ENCODE data around the gene BORCS6.
A peak's percentile ranks its signal among the peaks of the same experiment; 100 is the strongest.

BORCS6 gene

DNA sequence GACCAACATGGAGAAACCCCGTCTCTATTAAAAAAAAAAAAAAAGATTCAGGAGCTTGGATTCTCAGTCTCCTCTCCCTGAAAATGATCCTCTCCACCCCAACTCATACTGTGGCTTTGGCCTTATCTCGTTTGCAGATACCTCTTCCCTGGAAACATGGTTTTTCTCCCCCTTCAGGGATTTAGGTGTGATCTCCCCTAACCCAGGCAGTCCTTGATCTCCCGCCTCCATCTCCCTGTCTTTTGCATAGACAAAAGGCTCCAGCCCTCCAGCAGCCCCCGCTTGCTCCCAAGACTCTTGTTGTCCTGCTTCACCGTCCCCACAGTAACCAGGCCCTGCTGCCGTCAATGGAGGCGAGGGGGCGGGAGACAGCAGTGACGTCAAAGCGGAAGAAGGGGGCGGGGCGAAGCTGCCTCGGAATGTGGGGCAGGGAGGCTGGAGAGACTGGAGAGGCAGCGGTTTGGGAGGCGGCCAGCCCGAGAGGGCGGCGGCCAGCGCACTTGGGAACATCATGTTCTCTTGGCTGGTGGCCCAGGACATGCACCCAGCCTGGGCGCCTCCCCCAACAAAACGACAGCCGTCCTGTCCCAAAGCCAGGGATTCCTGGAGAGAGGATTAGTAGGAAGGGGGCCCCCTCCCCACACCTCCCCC lies 35.9 kb downstream of the BORCS6 start:
- no peak for DNase-seq

DNA sequence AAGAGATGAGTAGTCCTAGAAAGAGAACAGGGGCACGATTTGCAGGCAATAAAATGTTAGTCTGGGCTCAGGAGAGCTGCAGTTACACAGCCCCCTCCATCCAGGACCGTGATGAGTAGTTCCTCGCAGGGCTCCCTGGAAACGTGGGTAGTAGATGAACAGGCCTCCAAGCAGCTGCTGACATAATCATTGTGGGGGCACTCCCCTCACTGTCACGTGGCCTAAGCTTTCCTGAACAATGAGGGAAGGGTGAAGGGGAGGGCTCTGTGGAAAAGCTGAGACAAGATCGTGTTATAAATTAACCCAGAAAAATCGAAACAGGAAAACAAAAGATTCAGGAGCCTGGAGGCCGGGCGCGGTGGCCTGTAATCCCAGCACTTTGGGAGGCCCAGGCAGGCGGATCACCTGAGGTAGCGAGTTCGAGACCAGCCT lies 36.4 kb downstream of the BORCS6 start:
- DNase-seq, result no peak

DNA sequence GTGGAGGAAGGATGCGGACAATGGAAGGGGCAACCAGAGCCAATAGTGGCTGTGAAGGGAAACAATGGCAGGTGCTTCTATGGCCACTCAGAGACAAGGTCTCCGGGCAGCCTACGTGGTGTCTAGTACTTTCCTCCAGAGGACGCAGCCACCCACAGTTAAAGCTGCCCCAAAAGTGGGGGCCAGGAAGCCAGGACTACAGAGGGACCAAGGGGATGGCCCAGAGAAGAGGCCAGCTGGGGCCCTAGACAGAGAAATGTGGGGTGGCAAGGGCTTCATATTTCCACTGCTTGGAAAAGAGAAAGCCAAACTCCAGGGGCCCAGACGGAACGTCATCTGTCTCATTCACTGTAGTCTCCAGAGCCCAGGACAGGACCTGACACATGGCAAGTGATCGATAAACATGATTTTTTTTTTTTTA lies 36.9 kb downstream of the BORCS6 start:
- DNase-seq, result no peak

DNA sequence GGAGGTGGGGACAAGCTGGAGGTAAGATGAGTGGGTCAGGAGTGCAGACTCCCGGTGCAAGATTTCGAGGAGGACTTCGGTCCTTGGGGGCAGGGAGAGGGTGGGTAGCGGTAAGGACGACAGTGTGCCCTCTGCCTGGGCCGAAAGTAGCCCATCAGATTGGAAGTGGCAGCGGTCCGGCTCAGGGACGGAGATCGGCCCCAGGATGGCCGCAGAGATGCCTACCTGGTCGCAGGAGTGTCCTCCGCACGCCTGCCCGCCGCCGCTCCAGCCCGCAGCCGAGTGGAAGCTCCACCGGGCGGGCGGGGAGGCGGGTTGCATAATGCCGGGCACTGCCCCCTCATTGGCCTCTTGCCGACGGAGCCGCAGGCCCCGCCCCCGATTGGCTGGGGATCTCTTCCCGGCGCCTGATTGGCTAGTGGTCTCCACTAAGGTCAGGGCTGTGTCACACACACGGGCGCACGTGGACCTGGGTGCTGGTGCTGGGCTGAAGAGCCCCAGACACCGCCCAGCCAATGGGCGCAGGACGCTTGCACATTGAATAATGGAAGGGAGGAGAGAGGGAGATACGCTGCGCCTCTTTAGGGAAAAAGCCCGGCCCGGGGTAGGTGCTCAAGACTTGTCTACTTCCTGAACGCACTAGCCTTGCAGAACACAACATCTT lies 37.7 kb downstream of the BORCS6 start, which contains the start of gene PER1:
Gene PER1 (minus strand): TSS at position 293 of the 664 bp plus-strand sequence. CDS start 1,698 bp downstream, outside the sequence.
- DNase-seq, result peak; percentile 18

DNA sequence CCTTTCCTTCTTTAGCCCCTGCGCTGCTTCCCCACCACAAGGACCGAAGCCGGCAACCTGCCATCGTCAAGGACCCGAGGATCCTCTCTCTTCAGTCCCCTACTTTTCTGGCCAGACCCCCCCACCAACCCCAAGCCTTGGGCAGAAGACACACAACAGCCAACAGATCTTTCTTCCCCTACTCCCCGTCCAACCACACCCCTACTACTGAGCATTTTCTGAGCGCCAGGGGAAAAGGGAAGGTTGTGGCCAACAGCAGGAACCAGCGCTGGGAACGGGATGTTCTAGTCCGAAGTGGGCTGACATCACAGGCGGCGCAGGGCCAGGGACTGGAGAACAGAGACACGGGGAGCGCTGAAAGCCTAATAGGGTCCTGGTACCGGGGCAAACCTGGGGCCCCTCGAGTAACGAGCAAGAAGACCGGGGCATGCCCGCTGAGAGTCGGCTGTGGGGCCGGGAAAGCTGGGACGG lies 38.3 kb downstream of the BORCS6 start:
- DNase-seq, result no peak

DNA sequence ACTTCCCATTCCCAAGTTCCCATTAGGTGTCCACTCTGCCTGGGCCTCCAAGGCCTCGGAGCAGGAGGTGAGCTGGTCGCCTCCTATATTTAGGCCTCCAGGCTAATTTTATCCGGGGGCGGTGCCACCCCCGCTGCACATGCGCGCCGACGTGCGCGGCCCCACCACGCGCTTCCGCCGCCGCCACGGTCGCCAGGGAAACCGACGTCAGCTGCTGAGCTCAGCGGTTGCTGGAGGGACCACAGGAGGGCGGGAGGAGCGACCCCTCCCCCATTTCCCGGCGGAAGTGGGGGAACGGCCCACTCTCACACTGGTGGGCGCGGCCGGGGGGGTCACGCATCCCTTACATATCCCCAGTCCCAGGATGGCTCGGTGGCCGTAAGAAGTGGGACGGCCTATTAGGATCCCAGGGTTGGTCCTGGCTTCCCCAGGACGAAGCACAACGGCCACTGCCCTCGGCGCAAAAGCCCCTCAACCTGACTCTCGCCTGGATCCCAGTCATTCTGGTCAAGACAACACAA lies 38.8 kb downstream of the BORCS6 start:
- peak; percentile 3 for DNase-seq

DNA sequence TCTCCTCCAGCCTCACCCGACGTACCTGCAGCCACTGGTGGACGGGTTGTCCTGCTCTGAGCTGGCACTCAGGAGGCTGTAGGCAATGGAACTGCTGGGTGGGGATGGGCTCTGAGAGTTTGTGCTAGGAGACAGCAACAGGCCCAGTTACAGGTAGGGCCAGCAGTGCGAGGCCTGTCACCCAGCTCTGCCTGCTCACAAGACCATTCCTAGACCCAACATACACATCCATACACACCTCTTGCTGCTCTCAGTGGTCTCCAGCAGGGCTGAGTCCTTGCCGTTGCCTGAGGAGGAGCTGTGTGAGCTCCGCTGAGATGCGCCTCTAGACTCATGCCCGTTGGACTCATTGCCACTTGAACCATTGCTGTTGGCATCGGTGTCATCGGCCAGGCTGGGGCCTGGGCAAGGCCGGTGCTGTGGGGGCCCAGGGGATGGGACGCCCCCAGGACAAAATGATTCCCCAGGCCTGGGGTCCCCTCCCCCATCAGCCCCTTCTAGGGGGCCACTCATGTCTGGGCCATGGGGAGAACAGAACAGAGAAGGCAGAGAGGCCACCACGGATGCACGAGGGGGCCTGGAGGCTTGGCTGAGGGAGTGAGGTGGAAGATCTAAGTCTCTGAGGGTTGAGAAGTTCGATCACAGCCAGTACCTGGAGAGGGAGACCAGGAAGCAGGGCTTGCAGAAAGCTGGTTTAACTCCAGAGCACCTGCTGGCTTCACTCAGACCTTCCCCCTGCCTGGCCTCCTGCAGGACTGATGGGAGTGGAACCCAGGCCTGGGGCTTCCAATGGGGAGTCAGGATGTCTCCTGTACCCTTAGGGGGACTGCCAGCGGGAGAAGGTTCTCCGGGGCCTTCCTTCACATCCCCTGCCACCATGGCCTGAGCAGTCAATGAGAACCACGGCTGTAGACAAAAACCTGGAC lies 39.5 kb downstream of the BORCS6 start:
- no peak for DNase-seq

DNA sequence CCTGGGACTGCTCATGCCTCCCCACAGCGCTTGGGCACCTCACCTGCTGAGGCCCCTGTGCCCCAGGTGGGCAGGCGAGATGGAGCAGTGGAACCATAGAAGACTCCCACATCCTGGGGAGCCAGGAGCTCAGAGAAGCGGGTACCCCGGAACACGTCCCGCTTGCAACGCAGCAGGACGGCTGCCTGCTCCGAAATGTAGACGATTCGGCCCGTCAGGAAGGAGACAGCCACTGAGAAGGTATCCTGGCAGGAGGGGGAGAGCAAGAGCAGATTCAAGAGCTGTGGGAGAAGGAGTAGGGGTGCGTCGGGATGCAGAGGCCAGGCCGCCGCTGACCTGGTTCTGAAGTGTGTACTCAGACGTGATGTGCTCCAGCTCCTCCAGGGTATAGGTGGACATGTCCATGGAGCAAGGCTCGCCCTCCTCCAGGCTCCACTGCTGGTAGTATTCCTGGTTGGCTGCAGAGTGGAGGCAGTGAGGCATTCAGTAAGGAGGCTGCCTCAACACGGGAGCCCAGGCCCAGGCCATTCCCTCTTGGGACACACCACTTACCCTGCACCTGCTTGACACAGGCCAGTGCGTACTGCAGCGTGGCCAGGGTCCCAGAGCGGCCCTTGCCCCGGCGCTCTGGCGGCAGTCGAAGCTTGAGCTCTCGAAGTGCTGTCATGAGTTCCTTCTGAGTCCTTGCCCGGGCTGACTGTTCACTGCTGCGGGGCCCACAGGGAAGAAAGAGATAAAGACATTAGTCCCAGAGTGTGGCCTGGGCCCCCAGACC lies 40.4 kb downstream of the BORCS6 start:
- no peak for DNase-seq

DNA sequence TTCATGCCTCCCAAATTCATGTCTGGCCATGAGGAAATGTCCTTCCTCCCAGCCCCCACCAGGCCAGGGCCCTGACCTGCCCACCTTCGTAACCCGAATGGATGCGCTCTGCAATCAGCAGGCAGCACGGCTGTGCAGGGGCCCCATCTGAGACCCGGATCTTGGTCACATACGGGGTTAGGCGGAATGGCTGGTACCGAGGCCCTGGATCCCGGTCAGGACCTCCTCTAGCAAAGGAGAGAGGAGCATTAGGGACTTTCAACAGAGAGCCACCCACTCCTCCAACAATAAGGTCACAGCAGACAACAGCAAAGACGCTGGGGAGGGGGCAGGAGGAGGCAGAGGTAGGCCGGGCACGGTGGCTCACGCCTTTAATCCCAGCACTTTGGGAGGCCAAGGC lies 41.4 kb downstream of the BORCS6 start:
- DNase-seq, result no peak

DNA sequence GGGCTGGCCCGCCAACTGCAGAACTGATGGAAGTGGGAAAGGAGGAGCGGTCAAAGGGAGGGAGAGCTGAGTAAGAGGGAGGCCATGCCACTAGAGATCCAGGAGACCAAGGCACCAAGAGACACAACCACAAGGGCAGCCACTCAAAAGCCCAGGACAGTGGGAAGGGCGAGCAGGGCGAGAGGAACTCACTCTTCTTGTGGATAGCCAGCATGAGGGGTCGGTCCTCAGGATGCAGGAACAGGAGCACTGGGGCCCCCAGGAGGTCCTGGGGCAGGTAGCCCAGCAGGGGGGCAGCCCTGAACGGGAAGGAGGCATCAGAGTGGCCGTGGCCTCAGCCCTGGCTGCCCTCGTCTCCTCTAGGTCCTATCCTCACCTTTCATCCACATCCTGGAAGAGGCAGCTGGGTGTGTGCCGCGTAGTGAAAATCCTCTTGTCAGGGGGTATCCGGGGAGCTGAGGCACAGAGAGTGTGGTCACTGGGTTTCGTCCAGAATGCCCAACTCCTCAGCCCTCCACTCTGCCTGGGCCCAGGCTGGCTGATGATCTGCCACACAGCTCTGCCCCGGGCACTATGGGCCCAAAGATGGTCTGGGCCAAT lies 42.1 kb downstream of the BORCS6 start:
- DNase-seq, result no peak

DNA sequence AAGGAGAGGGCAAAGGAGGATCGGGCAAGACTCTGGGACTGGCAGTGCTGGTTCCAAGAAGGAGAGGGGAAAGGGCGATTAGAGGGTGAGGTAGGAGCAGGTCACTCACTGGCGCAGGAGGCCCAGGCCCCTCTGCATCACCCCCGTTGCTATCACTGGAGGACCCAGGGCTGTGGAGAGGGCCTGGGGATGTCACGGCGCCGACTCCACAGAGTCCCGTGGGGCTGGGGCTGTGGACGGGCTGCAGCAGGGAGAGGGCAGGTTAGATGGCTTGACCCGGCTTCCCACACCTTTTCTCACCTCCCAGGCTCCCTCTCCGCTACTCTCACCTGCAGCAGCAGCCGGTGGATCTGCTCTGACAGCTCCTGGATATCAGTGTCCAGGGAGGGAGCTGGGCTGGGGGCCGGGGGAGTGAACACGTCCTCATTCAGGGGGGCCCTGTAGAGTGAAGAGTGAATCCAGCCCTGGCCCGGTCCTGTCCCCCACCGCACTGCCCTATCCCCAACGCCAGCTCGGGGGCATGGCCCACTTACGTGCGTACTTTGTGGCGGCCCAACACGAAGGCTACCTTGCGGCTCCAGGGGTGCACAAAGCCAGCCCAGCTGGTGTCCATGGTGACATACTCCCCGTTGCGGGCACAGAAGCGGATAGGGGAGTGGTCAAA lies 42.7 kb downstream of the BORCS6 start:
- no peak for DNase-seq

DNA sequence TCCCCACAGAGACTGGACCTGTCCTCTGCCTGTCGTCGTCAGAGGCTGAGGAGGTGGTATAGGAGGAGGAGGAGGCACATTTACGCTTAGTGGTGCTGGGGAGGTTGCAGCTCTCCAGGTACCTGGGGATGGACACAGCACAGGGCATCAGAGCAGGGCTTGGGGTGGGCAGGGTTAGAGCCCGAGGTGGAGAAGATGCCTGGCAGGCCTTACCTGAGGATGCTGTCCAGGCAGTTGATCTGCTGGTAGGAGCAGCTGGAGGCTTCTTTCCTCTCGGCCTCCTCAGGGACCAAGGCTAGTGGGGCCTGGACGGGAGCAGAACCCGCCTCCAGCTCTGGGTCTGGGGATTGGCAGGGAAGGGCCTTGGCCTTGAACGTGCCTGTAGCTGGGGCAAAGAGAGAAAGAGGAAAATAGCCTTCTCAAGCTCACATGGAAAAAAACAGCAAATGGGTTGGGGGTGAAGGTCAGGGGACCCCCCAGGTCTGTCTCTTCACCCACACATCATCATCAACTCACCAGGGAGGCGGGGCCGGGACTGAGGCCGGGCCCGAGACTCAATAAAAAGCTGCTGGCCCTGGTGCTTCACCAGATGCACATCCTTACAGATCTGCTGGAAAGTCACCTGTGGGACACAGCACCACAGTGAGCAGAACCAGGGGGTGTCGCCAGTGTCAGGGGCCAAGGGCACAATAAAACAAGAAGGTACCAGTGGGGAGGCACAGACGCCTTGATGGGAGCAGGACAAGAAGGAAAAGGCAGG lies 43.4 kb downstream of the BORCS6 start:
- no peak for DNase-seq

DNA sequence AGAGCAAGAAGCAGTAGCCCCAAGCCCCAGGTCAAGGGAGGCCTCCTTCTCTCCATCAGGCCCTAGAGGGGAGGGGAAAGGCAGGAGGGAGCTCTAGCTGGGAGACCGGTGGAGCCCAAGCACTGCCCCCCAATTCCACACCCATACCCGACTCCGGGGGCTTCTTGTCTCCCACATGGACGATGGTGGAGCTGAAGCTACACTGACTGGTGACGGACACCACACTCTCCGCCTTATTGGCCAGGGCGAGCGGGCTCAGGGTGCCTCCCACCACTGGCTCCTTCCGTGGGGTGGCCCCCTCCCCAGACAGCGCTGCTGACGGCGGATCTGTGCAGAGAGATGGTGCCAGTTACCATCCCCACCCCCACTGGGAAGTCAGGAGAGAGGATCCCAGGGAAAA lies 44.2 kb downstream of the BORCS6 start:
- DNase-seq, result no peak

DNA sequence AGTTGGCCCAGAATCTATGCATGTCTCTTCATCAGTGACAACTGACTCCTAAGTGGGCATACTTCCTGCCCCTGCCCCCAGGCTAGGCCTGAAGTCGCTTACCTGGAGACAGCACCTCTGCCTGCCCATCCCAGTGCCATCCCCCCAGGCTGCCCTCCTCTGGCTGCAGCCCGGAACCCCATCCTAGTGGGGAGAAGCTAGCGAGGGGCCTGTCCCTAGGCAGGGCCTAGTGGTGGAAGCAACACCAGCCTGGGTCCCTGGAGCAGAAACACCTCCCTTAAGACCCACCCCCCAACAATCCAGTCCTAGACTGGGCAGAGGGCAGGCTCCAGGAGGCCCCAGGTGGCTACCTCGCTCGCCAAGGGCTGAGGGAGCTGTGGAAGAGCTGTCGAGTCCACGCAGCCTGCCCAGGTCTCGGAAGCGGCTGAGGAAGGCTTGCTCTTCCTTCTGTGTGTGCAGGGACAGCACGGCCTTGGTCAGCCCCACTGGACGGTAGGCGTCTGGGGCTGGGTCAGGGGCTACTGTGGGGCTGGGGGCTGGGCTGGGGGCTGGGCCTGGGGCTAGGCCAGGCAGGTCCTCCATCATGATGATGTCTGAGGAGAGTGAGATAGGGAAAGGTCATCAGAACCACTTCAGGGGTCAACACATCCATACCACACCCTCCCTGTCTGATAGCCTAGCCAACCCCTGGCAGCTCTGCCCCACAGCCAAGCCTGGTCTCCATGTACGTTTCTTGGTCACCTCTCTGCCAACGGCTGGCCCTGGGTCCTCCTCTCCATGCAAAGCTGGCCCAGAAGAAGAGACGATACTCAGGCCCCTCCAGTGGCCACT lies 45.4 kb downstream of the BORCS6 start:
- no peak for DNase-seq

DNA sequence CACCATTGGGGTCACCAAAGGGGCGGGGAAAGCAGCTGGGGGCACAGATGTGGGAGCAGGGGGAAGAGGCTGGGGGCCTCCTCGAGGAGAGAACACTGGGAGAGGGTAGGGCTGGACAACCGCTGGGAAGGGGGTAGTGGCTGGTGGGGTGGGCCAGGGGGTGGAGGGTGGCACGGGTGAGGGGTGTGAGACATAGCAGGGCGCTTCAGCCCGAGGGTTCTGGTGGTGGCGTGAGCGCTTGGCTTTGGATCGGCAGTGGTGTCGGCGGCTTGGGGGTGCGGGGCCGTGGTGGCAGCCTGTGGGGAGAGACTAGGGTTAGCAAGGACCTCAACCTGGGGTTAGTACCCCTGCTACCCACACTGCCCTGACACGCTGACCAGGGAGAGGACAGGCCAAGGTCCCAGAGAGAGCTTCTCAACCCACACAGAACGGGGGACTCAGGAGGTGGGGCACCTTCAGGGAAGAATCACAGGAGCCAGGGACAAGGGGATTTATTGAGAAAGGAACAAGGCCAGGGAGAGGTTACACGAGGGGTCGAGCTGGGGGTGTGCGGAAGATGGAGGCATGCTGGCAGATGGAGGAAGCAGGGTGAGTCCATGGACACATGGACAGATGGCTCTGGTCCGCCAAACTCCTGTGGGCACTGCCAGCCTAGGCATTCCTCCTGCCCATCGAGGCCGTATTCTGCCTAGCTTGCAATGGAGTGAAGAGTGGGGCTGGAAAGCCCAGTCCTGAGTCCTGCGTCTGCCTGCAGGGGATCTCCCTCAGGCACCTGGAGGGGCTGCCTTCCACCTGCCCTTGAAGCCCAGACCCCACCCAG lies 46.2 kb downstream of the BORCS6 start:
- DNase-seq, result no peak

DNA sequence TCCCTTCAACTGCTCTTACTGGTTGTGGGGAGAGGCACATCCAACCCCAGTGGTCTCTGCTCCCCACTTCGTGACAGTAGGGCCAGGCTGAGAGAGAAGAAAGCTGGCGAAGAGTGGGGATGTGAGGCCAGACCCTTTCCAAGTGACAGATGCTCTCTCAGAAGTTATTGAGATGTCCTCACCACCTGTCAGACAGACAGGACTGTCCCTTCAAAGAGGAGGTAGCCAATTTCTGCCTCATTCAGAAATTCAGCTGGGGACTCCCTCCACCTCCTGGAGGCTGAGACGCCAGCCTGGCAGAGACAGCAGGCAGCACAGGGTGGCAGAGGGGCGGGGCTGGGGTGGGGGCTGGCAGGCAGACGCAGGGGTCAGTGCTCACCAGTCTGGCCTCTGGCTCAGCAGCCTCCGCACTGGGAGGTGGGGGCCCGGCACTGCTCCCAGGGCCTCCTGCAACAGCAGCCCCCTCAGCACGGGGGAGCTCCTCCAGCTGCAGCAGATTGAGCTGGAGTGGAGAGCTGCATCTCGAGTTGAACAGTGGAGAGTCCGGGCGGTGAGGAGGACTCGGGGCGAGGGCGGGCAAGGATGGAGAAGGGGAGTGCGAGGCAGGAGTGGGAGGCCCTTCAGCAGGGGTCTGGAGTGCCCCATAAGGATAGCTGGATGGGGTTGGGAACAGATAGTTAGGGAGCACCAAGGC lies 46.9 kb downstream of the BORCS6 start:
- DNase-seq, result no peak

DNA sequence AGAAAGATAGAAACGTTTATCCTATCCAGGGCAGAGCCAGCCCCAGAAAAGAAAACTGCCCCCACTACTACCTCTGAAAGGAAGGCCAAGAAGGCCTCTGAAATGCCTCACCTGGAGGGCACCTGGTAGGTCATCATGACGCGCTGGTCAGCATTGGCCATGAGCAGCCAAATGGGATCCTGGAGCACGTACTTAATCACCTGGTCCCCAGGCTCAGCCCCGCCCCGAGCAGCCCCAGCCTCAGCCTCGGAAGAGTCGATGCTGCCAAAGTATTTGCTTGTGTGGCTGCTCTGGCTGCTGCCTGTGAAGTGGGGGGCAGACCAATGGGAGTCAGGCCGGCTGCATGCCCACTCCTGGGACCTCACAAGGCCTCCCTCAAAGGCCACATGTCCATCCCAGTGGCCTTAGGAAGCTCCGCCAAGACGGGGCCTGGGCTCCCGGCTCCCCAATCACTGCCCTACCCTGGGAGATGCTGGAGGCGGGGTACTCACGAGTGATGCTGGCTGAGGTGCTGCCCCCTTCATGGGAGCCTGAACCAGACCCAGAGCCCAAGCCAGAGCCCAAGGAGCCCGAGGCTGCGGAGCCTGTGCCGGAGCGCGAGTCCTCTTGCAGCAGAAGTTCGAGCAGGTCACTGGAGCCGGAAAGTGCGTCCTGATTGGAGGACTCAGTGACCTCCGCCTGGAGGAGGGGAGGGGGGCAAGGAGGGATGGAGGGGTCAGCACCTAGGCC lies 47.7 kb downstream of the BORCS6 start:
- no peak for DNase-seq
